HepG2 (cell line): ENCODE measurements around the gene IQGAP2.
"Not testable (repeated sequence)": the region's sequence is repeated elsewhere in the genome, so short reads cannot be mapped to it uniquely, and the experiment has no call there.

Experiments
- CTCF ChIP-seq: sonication (generic); formaldehyde crosslinking; IDR thresholded peaks from 2 replicates; pipeline ENCODE4 v1.5.0; 2020; ENCODE audit warnings: mild to moderate bottlenecking, missing genetic modification reagents, moderate library complexity
- FOSL1 ChIP-seq: sonication (generic); formaldehyde crosslinking; IDR thresholded peaks from 2 replicates; pipeline ENCODE4 v1.9.0; 2021; ENCODE audit warnings: missing genetic modification reagents, borderline replicate concordance
- FOXO1 ChIP-seq: sonication (generic); formaldehyde crosslinking; IDR thresholded peaks from 2 replicates; pipeline ENCODE4 v1.4.0; 2020; ENCODE audit warnings: missing genetic modification reagents
- NFATC3 ChIP-seq: sonication (generic); formaldehyde crosslinking; IDR thresholded peaks from 2 replicates; pipeline ENCODE4 v1.5.1; 2020; ENCODE audit warnings: mild to moderate bottlenecking, missing genetic modification reagents
- ZBTB14 ChIP-seq: sonication (generic); formaldehyde crosslinking; IDR thresholded peaks from 2 replicates; pipeline ENCODE4 v1.4.0; 2020; ENCODE audit warnings: missing genetic modification reagents
- ZNF362 ChIP-seq: sonication (generic); formaldehyde crosslinking; IDR thresholded peaks from 2 replicates; pipeline ENCODE4 v1.4.0; 2020; ENCODE audit warnings: missing genetic modification reagents, mild to moderate bottlenecking, borderline replicate concordance
- ZNF644 ChIP-seq: IDR thresholded peaks from 2 replicates; pipeline ENCODE4 v1.6.1; 2016; ENCODE audit warnings: low read depth
- ZNF740 ChIP-seq: sonication (generic); formaldehyde crosslinking; IDR thresholded peaks from 2 replicates; pipeline ENCODE4 v1.4.0; 2020; ENCODE audit warnings: missing genetic modification reagents
- ZSCAN29 ChIP-seq: sonication (generic); formaldehyde crosslinking; conservative IDR thresholded peaks from 2 replicates; pipeline ENCODE4 v1.4.0; 2020; ENCODE audit warnings: mild to moderate bottlenecking, missing genetic modification reagents

GRCh38 chr5:76428550-76428949 lies 25.5 kb downstream of the IQGAP2 start:
- not testable (repeated sequence) for TF ChIP-seq ZNF644 (CRISPR knock-in tag); ZNF740 (CRISPR knock-in tag); ZBTB14 (CRISPR knock-in tag); ZNF362 (CRISPR knock-in tag); CTCF; FOSL1 (CRISPR knock-in tag); FOXO1 (CRISPR knock-in tag); ZSCAN29; NFATC3
